CMK (cell line): ENCODE results near the gene MYD88.
A peak's percentile ranks its signal among the peaks of the same experiment; 100 is the strongest.

Source experiments
- DNase-seq: peaks from one replicate; pipeline ENCODE4 v3.0.0-alpha.2; 2010; ENCODE audit warnings: low read depth

MYD88 gene

GRCh38 chr3:38112378-38112761, 26.1 kb upstream of the MYD88 start:
- no peak for DNase-seq

- no peak for DNase-seq
Observed at GRCh38 chr3:38114052-38114874, 24.2 kb upstream of the MYD88 start.

- DNase-seq, result no peak
Observed at GRCh38 chr3:38114875-38115644, 23.4 kb upstream of the MYD88 start.

GRCh38 chr3:38115645-38116427, 22.6 kb upstream of the MYD88 start:
- DNase-seq, result no peak

- no peak for DNase-seq
Observed at GRCh38 chr3:38116471-38117162, 21.8 kb upstream of the MYD88 start.

- DNase-seq, result no peak
Observed at GRCh38 chr3:38117163-38117716, 21.2 kb upstream of the MYD88 start.

GRCh38 chr3:38117748-38118420, 20.6 kb upstream of the MYD88 start:
- peak; percentile 72 for DNase-seq

- no peak for DNase-seq
Observed at GRCh38 chr3:38118421-38119247, 19.8 kb upstream of the MYD88 start.

GRCh38 chr3:38119248-38119544, 19.3 kb upstream of the MYD88 start:
- DNase-seq, result no peak

- no peak for DNase-seq
Observed at GRCh38 chr3:38119821-38120692, 18.4 kb upstream of the MYD88 start.

- no peak for DNase-seq
Observed at GRCh38 chr3:38120693-38121450, 17.6 kb upstream of the MYD88 start.

- no peak for DNase-seq
Observed at GRCh38 chr3:38121451-38121831, 17.0 kb upstream of the MYD88 start.

- no peak for DNase-seq
Observed at GRCh38 chr3:38121832-38122461, 16.5 kb upstream of the MYD88 start.

GRCh38 chr3:38122712-38123290, 15.7 kb upstream of the MYD88 start:
- DNase-seq, result no peak

GRCh38 chr3:38124324-38125122, 13.9 kb upstream of the MYD88 start:
- no peak for DNase-seq

GRCh38 chr3:38125305-38126120, 12.9 kb upstream of the MYD88 start:
- DNase-seq, result no peak
